ENCODE data around the gene FAM9C.
A peak's percentile ranks its signal among the peaks of the same experiment; 100 is the strongest.
"Not testable (repeated sequence)": the region's sequence is repeated elsewhere in the genome, so short reads cannot be mapped to it uniquely, and the experiment has no call there.

The FAM9C gene

GRCh38 chrX:13029637-13029886, 14.9 kb downstream of the FAM9C start:
- Histone ChIP-seq H3K36me3 (ENCODE audit: insufficient read depth, low read length) (no peaks in the 10 kb centered on the region), H3K9ac (ENCODE audit: low read depth, low read length) (peak overlapping the region; percentile 7), H3K9me3 (replicated peaks; ENCODE audit: low read length) (no peaks in the 10 kb centered on the region), H3K27me3 (ENCODE audit: control insufficient read depth, insufficient read depth, low read length) (no peaks in the 10 kb centered on the region), H3K4me1 (ENCODE audit: control insufficient read depth, insufficient read depth, low read length) (peaks cover 16% of the 10 kb centered on the region), H3K4me3 (ENCODE audit: low read length) (no peak overlapping the region), H3K4me2 (ENCODE audit: low read length) (peak overlapping the region; percentile 56)

GRCh38 chrX:13028871-13029636, 15.4 kb downstream of the FAM9C start:
- Histone ChIP-seq H3K4me1 (ENCODE audit: control insufficient read depth, insufficient read depth, low read length) (peaks cover 16% of the 10 kb centered on the region), H3K27me3 (ENCODE audit: control insufficient read depth, insufficient read depth, low read length) (no peaks in the 10 kb centered on the region), H3K4me2 (ENCODE audit: low read length) (peak overlapping the region; percentile 56), H3K9ac (ENCODE audit: low read depth, low read length) (peak overlapping the region; percentile 7), H3K4me3 (ENCODE audit: low read length) (no peak overlapping the region), H3K36me3 (ENCODE audit: insufficient read depth, low read length) (no peaks in the 10 kb centered on the region), H3K9me3 (replicated peaks; ENCODE audit: low read length) (no peaks in the 10 kb centered on the region)

- Histone ChIP-seq H3K9me3 (replicated peaks; ENCODE audit: low read length) (no peaks in the 10 kb centered on the region), H3K4me3 (ENCODE audit: low read length) (no peak overlapping the region), H3K4me1 (ENCODE audit: control insufficient read depth, insufficient read depth, low read length) (peaks cover 17% of the 10 kb centered on the region), H3K27me3 (ENCODE audit: control insufficient read depth, insufficient read depth, low read length) (no peaks in the 10 kb centered on the region), H3K9ac (ENCODE audit: low read depth, low read length) (no peak overlapping the region), H3K4me2 (ENCODE audit: low read length) (no peak overlapping the region), H3K36me3 (ENCODE audit: insufficient read depth, low read length) (no peaks in the 10 kb centered on the region)
Observed at GRCh38 chrX:13026877-13027652, 17.4 kb downstream of the FAM9C start.

- Histone ChIP-seq H3K36me3 (ENCODE audit: insufficient read depth, low read length) (no peaks in the 10 kb centered on the region), H3K4me3 (ENCODE audit: low read length) (no peak overlapping the region), H3K9me3 (replicated peaks; ENCODE audit: low read length) (no peaks in the 10 kb centered on the region), H3K4me2 (ENCODE audit: low read length) (no peak overlapping the region), H3K9ac (ENCODE audit: low read depth, low read length) (no peak overlapping the region), H3K27me3 (ENCODE audit: control insufficient read depth, insufficient read depth, low read length) (no peaks in the 10 kb centered on the region), H3K4me1 (ENCODE audit: control insufficient read depth, insufficient read depth, low read length) (peaks cover 22% of the 10 kb centered on the region)
Observed at GRCh38 chrX:13024986-13025385, 19.4 kb downstream of the FAM9C start.

GRCh38 chrX:13023979-13024378, 20.4 kb downstream of the FAM9C start:
- H3K9ac ChIP-seq (ENCODE audit: low read depth, low read length) = no peak overlapping the region
- H3K27me3 ChIP-seq (ENCODE audit: control insufficient read depth, insufficient read depth, low read length) = no peaks in the 10 kb centered on the region
- no peaks in the 10 kb centered on the region for H3K36me3 ChIP-seq (ENCODE audit: insufficient read depth, low read length)
- H3K9me3 ChIP-seq (replicated peaks; ENCODE audit: low read length) = no peaks in the 10 kb centered on the region
- no peak overlapping the region for H3K4me3 ChIP-seq (ENCODE audit: low read length)
- no peak overlapping the region for H3K4me2 ChIP-seq (ENCODE audit: low read length)
- peaks cover 13% of the 10 kb centered on the region for H3K4me1 ChIP-seq (ENCODE audit: control insufficient read depth, insufficient read depth, low read length)

GRCh38 chrX:13023567-13023966, 20.9 kb downstream of the FAM9C start:
- Histone ChIP-seq H3K4me1 (ENCODE audit: control insufficient read depth, insufficient read depth, low read length) (peaks cover 9% of the 10 kb centered on the region), H3K36me3 (ENCODE audit: insufficient read depth, low read length) (no peaks in the 10 kb centered on the region)

GRCh38 chrX:13022926-13023325, 21.5 kb downstream of the FAM9C start:
- H3K9ac ChIP-seq (ENCODE audit: low read depth, low read length) = no peak overlapping the region
- H3K9me3 ChIP-seq (replicated peaks; ENCODE audit: low read length) = no peaks in the 10 kb centered on the region
- H3K4me1 ChIP-seq (ENCODE audit: control insufficient read depth, insufficient read depth, low read length) = peaks cover 8% of the 10 kb centered on the region
- no peak overlapping the region for H3K4me3 ChIP-seq (ENCODE audit: low read length)
- H3K27me3 ChIP-seq (ENCODE audit: control insufficient read depth, insufficient read depth, low read length) = no peaks in the 10 kb centered on the region
- H3K4me2 ChIP-seq (ENCODE audit: low read length) = no peak overlapping the region
- H3K36me3 ChIP-seq (ENCODE audit: insufficient read depth, low read length) = no peaks in the 10 kb centered on the region

More at GRCh38 chrX:13023567-13023966, 20.9 kb downstream of the FAM9C start:
- Histone ChIP-seq H3K27me3 (ENCODE audit: control insufficient read depth, insufficient read depth, low read length) (no peaks in the 10 kb centered on the region), H3K4me2 (ENCODE audit: low read length) (no peak overlapping the region), H3K9me3 (replicated peaks; ENCODE audit: low read length) (no peaks in the 10 kb centered on the region), H3K9ac (ENCODE audit: low read depth, low read length) (no peak overlapping the region), H3K4me3 (ENCODE audit: low read length) (no peak overlapping the region)

GRCh38 chrX:13016731-13017130, 27.7 kb downstream of the FAM9C start:
- H3K4me3 ChIP-seq (ENCODE audit: low read length); H3K4me2 ChIP-seq (ENCODE audit: low read length); H3K9me3 ChIP-seq (replicated peaks; ENCODE audit: low read length); H3K9ac ChIP-seq (ENCODE audit: low read depth, low read length); H3K36me3 ChIP-seq (ENCODE audit: insufficient read depth, low read length); H3K27me3 ChIP-seq (ENCODE audit: control insufficient read depth, insufficient read depth, low read length): not testable (repeated sequence)
- peaks cover 18% of the 10 kb centered on the region for H3K4me1 ChIP-seq (ENCODE audit: control insufficient read depth, insufficient read depth, low read length)

- H3K4me2 ChIP-seq (ENCODE audit: low read length) = no peak overlapping the region
- H3K4me3 ChIP-seq (ENCODE audit: low read length) = no peak overlapping the region
- H3K27me3 ChIP-seq (ENCODE audit: control insufficient read depth, insufficient read depth, low read length) = no peaks in the 10 kb centered on the region
- H3K36me3 ChIP-seq (ENCODE audit: insufficient read depth, low read length) = no peaks in the 10 kb centered on the region
- H3K9ac ChIP-seq (ENCODE audit: low read depth, low read length) = no peak overlapping the region
- H3K4me1 ChIP-seq (ENCODE audit: control insufficient read depth, insufficient read depth, low read length) = peaks cover 15% of the 10 kb centered on the region
- no peaks in the 10 kb centered on the region for H3K9me3 ChIP-seq (replicated peaks; ENCODE audit: low read length)
Observed at GRCh38 chrX:13015536-13016236, 28.7 kb downstream of the FAM9C start.

GRCh38 chrX:13014111-13015096, 30.0 kb downstream of the FAM9C start:
- H3K9ac ChIP-seq (ENCODE audit: low read depth, low read length) = no peak overlapping the region
- no peaks in the 10 kb centered on the region for H3K36me3 ChIP-seq (ENCODE audit: insufficient read depth, low read length)
- peaks cover 27% of the 10 kb centered on the region for H3K4me1 ChIP-seq (ENCODE audit: control insufficient read depth, insufficient read depth, low read length)
- no peaks in the 10 kb centered on the region for H3K9me3 ChIP-seq (replicated peaks; ENCODE audit: low read length)
- H3K4me3 ChIP-seq (ENCODE audit: low read length) = no peak overlapping the region
- H3K4me2 ChIP-seq (ENCODE audit: low read length) = no peak overlapping the region
- no peaks in the 10 kb centered on the region for H3K27me3 ChIP-seq (ENCODE audit: control insufficient read depth, insufficient read depth, low read length)
